ENCODE measurements around the gene CERS4. TPM values are rescaled to one million over a fixed set of nuclear protein-coding genes. Genes with fewer than 3 reads are reported as not detected.
"Not testable (repeated sequence)": the region's sequence is repeated elsewhere in the genome, so short reads cannot be mapped to it uniquely, and the experiment has no call there.

CERS4 gene
- total RNA-seq, 1 donor from 2014 or later = 20.9 TPM

DNA sequence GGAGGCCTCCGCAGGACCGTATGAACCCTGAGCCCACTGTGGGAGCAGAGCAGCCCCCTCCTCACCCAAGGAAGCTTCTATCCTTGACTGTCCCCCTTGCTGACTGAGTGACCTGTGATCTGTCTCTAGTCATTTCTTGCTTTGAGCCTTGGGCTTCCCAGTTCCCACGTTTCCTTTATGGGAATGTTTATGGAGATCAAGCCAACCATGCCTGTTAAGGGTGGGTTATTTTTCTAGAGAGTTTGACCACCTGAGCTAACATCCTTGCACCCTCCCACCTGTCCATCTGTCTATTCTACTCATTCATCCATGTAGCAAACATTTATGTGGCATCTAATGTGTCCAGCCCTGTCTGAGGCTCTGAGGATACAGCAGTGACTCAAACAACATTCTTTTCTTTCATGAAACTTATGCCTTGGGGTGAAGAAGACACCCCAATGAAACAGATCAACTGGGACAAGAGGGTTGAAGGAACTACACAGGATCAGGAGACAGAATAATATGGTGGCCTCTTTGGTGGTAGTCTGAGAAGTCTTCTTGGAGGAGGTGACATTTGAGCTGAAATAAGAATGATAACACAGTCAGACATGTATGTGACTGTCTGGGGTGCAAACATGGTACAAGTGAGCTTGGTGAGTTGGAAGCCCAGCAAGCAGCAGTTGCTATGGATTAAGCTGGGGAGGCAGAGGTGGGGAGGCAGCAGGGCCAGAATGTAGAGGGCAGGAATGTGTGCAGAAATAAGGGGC is 30.5 kb downstream of the CERS4 start:
- intact Hi-C loops (cut with micrococcal nuclease) = no loop called here
- ATAC-seq = no peak
- no peak for DNase-seq

DNA sequence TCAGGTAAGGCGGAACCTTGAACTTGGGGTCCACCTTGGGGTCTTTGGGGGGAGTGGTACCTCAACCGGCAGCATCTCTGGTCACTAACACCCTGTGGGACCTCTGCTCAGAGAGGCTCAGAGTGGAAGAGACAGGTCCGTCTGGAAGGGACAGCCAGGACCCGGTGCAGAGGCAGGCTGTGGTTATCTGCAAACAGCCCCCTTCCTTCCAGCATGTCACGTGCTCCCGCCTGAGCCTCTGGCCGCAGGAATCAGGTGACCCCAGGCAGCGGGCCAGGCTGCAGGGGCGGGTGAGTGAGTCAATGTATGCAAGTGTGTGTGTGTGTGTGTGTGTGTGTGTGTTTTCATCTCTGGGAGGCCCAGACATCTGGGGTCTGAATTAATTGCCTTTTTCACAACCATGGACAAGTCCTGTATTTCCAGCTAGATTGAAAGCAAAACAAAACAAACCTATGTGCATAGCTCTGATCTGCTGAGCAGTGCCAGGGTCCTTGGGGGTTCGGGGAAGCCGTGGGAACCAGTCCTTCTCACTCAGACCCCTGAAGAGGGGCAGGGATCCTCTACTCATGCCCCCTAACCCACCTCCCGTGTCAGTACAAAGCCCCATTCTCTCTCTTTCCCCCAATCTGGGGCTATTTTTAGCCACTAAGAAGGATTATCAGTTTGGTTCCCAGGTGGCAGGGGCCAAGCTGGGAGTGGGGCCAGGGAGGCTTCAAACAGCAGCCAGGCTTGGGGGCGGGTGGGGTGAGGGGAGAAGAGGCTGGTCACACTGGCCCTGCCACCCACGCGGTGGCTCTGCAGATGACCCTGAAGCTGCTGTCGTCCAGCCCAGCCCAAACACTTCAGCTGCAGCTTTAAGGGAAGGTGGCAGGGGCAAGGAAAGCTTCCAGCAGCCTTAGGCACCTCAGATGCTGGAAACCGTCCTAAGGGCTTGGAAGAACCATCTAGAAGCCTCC is 31.4 kb downstream of the CERS4 start:
- intact Hi-C loops (cut with micrococcal nuclease) = no loop called here
- DNase-seq (peak; percentile 94), ATAC-seq (peak; percentile 90)

DNA sequence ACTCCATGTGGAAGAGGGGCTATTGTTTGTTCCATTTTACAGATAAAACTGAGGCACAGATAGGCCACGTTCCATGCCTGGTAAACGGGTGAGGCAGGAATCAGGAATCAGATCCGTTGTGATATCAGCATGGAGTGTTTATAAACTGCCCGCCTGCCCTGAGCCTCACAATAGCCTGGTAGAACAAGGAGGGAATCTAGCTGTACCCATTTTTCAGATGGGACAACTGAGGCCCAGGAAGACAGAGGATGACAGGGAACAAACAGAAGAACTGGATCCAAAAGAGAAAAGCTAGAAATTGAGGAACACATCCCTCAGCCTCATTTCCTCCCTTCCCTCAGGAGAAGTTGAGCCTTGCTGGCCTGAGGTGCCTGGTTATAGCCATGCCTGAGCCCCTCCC is 32.5 kb downstream of the CERS4 start:
- no peak for DNase-seq
- intact Hi-C loops (cut with micrococcal nuclease) = no loop called here
- no peak for ATAC-seq

DNA sequence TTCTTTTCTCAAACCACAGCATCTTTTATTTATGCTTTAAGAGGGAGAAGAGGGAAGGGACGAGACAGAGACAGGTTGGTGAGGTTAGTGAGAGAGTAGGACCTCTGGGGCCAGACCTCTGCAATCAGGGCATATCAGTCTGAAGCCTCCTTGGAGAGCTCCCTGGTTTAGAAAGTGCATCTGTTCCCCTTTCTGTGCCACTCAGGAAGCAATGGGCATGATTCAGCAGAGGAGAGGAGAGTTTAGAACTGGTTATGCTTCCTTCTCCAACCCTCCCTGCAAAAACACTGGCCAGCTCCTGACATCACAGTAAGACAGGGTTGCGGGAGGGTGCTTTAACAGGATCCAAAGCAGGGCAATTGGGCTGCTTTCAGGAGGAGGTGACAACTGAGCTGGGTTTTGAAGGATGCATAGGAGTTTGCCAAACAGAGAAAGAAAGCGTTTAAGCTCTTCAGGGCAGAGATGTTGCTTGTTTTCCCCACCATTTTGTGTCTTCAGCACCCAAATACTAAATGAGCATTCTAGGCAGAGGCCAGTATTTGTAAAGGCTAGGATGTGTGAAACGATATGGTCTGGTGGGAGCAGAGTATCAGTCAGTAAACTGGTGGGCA is 33.1 kb downstream of the CERS4 start:
- ATAC-seq (no peak), DNase-seq (no peak)
- intact Hi-C loops (cut with micrococcal nuclease) = no loop called here

- DNase-seq (no peak), ATAC-seq (no peak)
- intact Hi-C loops (cut with micrococcal nuclease) = no loop called here
Observed at GRCh38 chr19:8243146-8243545, 34.0 kb downstream of the CERS4 start.

GRCh38 chr19:8244442-8244841 is 35.3 kb downstream of the CERS4 start:
- no peak for ATAC-seq
- no peak for DNase-seq
- intact Hi-C loops (cut with micrococcal nuclease) = no loop called here

DNA sequence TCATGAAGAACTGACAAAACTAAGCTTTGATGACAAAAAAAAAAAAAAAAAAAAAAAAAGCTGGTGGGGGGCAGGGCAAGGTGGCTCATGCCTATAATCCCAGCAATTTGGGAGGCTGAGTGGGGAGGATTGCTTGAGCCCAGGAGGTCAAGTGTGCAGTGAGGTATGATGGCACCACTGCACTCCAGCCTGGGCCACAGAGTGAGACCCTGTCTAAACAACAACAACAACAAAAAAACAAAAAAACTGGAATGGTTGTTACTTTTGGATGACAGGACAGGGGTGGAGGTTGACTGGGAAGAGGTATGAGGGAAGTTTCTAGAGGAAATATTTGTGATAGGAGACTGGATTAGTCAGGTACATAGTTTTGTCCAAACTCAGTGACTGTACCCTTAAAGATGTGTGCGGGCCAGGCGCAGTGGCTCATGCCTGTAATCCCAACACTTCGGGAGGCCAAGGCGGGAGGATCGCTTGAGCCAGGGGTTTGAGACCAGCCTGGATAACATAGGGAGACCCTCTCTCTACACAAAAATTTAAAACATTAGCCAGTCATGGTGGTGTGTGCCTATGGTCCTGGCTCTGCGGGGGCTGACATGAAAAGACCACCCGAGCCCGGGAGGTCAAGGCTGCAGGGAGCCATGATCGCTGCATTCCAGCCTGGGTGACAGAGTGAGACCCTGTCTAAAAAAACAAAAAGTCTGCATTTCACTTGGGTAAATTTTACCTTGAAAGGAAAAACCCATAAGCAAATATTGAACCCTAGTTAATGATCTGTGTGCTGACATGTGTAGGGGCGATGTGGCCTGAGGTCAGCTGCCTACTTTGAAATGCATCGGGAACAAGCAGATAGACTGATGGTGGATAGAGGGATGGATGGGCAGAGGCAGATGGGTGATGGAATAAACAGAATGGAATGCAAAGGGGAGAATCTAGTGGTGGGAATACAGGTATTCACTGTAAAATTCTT is 37.0 kb downstream of the CERS4 start:
- DNase-seq (no peak), ATAC-seq (no peak)
- intact Hi-C loops (cut with micrococcal nuclease) = no loop called here

- ATAC-seq; intact Hi-C loops (cut with micrococcal nuclease): not testable (repeated sequence)
Observed at GRCh38 chr19:8247129-8247890, 38.1 kb downstream of the CERS4 start.

DNA sequence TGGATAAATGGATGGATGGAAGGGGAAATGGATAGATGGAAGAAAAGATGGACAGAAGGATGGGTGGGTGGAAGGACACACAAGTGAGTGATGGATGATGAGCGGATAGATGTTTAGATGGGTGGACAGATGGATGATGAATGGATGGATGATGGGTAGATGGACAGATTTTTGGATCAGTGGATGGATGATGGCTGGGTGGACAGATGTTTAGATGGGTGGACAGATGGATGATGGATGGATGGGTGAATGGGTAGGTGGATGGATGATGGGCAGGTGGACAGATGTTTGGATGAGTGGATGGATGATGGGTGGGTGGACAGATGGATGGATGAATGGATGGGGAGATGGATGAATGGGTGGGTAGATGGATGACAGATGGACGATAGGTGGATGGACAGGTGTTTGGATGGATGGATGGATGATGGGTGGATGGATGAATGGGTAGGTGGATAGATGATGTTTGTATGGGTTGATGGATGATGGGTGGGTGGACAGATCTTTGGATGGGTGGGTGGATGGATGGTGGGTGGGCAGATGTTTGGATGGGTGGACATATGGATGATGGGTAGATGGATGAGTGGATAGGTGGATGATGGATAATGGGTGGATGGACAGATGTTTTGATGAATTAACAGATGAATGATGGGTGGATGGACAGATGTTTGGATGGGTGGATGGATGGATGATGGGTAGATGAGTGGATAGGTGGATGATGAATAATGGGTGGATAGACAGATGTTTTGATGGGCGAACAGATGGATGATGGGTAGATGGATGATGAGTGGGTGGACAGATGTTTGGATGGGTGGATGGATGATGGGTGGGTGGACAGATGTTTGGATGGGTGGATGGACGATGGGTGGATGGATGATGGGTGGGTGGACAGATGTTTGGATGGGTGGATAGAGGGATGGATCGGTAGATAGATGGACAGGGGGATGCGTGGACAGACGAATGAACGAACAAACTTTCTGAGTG is 39.5 kb downstream of the CERS4 start:
- DNase-seq = no peak
- intact Hi-C loops (cut with micrococcal nuclease) = no loop called here
- no peak for ATAC-seq

More at GRCh38 chr19:8247129-8247890, 38.1 kb downstream of the CERS4 start:
- peak; percentile 3 for DNase-seq

DNA sequence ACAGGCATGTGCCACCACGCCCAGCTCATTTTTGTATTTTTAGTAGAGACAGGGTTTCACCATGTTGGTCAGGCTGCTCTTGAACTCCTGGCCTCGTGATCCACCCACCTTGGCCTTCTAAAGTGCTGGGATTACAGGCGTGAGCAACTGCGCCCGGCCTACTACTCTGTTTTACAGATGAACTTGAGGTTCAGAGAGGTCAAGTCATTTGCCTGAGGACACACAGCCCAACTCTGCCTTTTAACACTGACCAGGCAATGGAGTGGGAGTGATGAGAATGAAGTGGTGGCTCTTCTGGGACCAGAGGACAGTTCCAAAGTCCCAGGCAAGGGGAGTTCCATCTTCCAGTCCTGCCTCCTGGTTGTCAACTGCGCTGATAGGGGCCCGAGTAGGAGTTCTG is 41.4 kb downstream of the CERS4 start:
- no peak for DNase-seq
- ATAC-seq = no peak
- intact Hi-C loops (cut with micrococcal nuclease) = no loop called here

DNA sequence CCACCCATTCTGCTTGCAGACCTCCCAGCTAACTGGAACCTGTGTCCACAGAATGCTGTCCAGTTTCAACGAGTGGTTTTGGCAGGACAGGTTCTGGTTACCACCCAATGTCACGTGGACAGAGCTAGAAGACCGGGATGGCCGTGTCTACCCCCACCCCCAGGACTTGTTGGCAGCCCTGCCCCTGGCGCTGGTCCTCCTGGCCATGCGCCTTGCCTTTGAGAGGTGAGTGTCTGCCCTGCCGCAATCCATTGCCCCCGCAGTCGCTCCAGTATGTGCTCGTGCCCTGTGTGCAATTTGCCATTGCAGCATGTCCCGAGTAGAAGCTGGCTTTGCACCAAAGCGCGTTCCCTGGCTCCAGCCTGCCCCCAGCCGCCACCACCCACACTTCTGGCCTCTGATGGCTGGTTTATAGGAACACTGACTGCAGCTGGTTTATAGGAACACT is 41.9 kb downstream of the CERS4 start:
- peak; percentile 93 for DNase-seq
- intact Hi-C loops (cut with micrococcal nuclease) = no loop called here
- ATAC-seq = peak; percentile 94

DNA sequence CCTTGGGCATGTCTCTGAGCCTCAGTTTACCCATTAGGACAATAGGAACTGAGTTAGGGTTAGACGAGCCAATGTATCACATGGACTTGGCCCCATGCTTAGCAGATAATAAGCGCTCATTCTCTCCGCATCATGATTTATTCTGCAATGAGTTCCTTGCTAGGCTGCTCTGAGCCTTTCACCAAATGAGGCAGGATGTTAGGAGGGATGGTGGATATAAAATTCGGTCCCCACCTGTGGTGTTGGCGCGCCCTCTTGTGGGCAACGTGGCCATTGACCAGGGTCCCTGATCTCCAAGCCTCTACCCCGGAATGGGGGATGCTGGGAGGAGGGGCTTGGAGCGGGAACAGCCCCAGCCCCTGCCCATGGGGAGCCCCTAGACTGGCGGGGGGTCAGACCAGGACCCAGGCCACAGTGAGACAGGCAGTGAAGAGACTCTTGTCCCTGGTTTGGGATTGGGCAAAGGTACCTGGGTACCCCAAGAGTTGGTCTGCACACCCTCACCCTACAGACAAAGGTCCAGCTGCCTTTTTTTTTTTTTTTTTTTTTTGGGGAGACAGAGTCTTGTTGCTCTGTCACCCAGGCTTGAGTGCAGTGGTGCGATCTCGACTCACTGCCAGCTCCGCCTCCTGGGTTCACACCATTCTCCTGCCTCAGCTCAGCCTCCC is 43.9 kb downstream of the CERS4 start:
- ATAC-seq (peak; percentile 47), DNase-seq (peak; percentile 90)
- intact Hi-C loops (cut with micrococcal nuclease) = loop anchor here (2.0 kb wide), 1 partner anchor 94 kb away; no protein-coding TSS in a partner anchor

DNA sequence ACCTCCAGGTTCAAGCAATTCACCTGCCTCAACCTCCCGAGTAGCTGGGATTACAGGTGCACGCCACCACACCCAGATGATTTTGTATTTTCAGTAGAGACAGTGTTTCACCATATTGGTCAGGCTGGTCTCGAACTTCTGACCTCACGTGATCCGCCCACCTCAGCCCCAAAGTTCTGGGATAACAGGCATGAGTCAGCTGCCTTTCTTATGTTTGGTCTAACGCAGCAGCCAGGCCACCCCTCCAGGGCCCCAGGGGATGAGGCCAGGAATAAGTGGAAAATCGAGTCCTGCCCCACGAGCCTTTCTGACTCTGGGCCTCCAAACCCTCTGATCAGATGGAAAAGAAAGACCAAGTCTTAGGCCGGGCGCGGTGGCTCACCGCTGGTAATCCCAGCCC is 44.5 kb downstream of the CERS4 start:
- intact Hi-C loops (cut with micrococcal nuclease) = loop anchor here (2.0 kb wide), 1 partner anchor 95 kb away; no protein-coding TSS in a partner anchor
- ATAC-seq (no peak), DNase-seq (peak; percentile 16)

DNA sequence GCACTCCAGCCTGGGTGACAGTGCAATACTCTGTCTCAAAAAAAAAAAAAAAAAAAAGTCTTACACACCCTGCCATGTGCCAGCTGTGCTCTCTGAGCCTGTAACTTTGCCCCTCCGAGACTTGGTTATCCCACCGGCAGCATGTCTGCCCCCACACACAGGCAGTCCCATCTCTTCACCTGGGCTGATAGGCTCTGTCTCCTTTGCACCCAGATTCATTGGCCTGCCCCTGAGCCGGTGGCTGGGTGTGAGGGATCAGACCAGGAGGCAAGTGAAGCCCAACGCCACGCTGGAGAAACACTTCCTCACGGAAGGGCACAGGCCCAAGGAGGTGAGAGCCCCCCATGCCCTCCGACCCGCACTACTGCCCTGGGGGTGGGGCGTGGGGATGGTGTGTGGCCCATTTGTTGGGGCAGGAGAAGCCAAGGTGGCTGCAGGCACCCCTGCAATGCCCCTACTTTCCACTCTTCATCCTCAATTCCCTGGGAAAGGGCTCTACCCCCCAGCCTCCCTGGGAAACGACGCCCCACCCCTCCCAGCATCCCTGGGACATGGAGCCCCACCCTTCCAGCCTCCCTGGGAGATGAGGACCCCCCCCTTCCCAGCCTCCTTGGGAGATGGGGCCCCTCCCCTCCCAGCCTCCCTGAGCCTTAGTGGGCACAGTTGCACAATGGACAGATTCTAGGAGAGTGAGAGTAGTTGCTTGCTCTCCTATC is 45.3 kb downstream of the CERS4 start:
- no peak for ATAC-seq
- peak; percentile 9 for DNase-seq
- intact Hi-C loops (cut with micrococcal nuclease) = no loop called here

DNA sequence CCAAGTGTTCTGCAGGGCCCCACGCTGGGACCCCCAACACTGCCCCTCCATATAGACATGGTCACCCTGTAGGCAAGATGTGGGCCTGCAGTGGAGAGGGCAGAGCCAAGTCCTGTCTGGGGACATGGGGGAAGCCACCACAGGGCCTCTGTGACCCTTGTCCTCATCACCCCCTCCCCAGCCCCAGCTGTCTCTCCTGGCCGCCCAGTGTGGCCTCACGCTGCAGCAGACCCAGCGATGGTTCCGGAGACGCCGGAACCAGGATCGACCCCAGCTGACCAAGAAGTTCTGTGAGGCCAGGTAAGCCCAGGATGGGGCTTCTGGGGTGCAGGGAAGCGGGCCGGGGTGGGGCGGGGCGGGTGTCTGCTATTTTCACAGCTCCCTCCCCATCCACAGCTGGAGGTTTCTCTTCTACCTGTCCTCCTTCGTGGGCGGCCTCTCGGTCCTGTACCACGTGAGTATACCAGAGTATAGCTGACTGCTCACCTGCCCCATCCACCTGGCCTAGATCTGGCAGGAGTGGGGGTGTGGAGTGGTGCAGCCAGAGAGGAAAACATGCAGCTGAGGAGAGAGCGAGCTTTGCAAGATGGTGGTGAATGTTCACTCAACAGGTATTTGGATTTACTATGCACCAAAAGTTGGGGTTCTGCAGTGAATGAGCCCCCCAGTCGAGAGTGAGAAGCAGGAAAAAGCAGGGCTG is 46.4 kb downstream of the CERS4 start:
- DNase-seq (no peak), ATAC-seq (no peak)
- intact Hi-C loops (cut with micrococcal nuclease) = no loop called here

Data from left ventricle myocardium superior (tissue), 1 donor.